Kidney (tissue), 22 donors: ENCODE measurements around the gene PVALB. TPM values are rescaled to one million over a fixed set of nuclear protein-coding genes. Genes with fewer than 3 reads are reported as not detected.

ENCODE experiments used
- DNase-seq, 5 donors: peaks; one replicate each; pipeline ENCODE4 v3.0.0-alpha.2; 2013 to 2020
- FAIRE-seq: peaks from 2 replicates; lab custom pipeline; 2012; peaks lifted over from hg19 to GRCh38; lab: Jason Lieb, UNC
- H3K27ac ChIP-seq, 2 donors: one replicate each; pipeline ENCODE4 v1.7.0; 2013; ENCODE audit warnings: low read depth in 2 of 2, low read length in 2 of 2, inconsistent platforms in 1 of 2
- H3K27me3 ChIP-seq: one replicate; pipeline ENCODE4 v1.7.1; 2013; ENCODE audit warnings: low read length, inconsistent platforms; ENCODE audit not compliant: control insufficient read depth, insufficient read depth
- H3K36me3 ChIP-seq, 3 donors: one replicate each; pipeline versions ENCODE4 v1.7.0 to v1.7.1; 2013; ENCODE audit warnings: low read length in 3 of 3, control low read depth in 1 of 3, inconsistent platforms in 1 of 3; ENCODE audit not compliant: insufficient read depth in 3 of 3, control insufficient read depth in 2 of 3
- H3K4me1 ChIP-seq, 3 donors: one replicate each; pipeline versions ENCODE4 v1.7.0 to v1.7.1; 2013; ENCODE audit warnings: low read length in 3 of 3, inconsistent platforms in 1 of 3, low read depth in 1 of 3; ENCODE audit not compliant: control insufficient read depth in 2 of 3, insufficient read depth in 2 of 3
- H3K4me3 ChIP-seq, 3 donors: one replicate each; pipeline versions ENCODE4 v1.7.0 to v1.8.1; 2013; ENCODE audit warnings: low read length in 3 of 3, control low read depth in 1 of 3, inconsistent platforms in 1 of 3
- H3K9ac ChIP-seq, 3 donors: one replicate each; pipeline versions ENCODE4 v1.7.0 to v1.7.1; 2013; ENCODE audit warnings: low read length in 3 of 3, control low read depth in 1 of 3, inconsistent platforms in 1 of 3
- H3K9me3 ChIP-seq, 3 donors: one replicate each; pipeline versions ENCODE4 v1.7.0 to v1.7.1; 2013; ENCODE audit warnings: low read length in 3 of 3, control low read depth in 1 of 3, inconsistent platforms in 1 of 3; ENCODE audit not compliant: control insufficient read depth in 2 of 3, insufficient read depth in 1 of 3
- intact Hi-C: fragments of 100-400 bp; cut with DNase I; formaldehyde crosslinking; loops from one replicate; pipeline ENCODE4 v1.11.1; 2022
- long read RNA-seq, 10 donors: library from polyadenylated mRNA in 1 of 10; unstranded in 1 of 10; transcript quantifications; one replicate each; pipeline ENCODE4 v2.0.0 and lab custom pipeline, GENCODE V29; 2021 to 2026
- polyA plus RNA-seq: library from polyadenylated mRNA; stranded (reverse); fragments of 350-450 nt; fragmentation: Illumina TruSeq; extraction: RNeasy Lipid Tissue Mini Kit (QIAGEN cat#74804); gene quantifications from one replicate; pipeline ENCODE4 v1.2.3, GENCODE V29; 2014; ENCODE audit warnings: low read depth, low replicate concordance; ENCODE audit not compliant: insufficient read depth
- total RNA-seq: library from RNA; stranded (reverse); fragmentation: NEBNext Ultra II Directional; extraction: Animal tissue kit (Norgen Biotek cat#: 25700); gene quantifications from one replicate; pipeline ENCODE4 v1.2.1, GENCODE V29; 2021
- TF ChIP-seq, protein P1 (sequence below): IDR thresholded peaks from 3 replicates; pipeline ENCODE4 v1.5.1; 2012; ENCODE audit warnings: mild to moderate bottlenecking, moderate library complexity, borderline replicate concordance; ENCODE audit not compliant: insufficient read depth; ENCODE audit errors: extremely low read depth
- donor health status: control.
- donor health status: control.
- donor health status: control.
- donor health status: control.
- donor health status: control.
- donor health status: DM: yes; HTN: yes; CAD: no.
- donor health status: Normal renal cell carcinoma (clear cell type).

PVALB gene, protein sequence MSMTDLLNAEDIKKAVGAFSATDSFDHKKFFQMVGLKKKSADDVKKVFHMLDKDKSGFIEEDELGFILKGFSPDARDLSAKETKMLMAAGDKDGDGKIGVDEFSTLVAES
- total RNA-seq (2.1 TPM), polyA plus RNA-seq (400 TPM)
- long read RNA-seq, donor 1 = 0 reads
- long read RNA-seq, donor 2, transcript PVALB-204 (4 exons, 569 nt) = major isoform, 6 of 8 reads
- long read RNA-seq, donor 2, partial matches to known transcripts = 0 of 8 reads
- long read RNA-seq, donor 2, other reads (novel, unspliced or antisense) = 0 of 8 reads
- long read RNA-seq, donor 3, transcript PVALB-204 (4 exons, 569 nt) = major isoform, 9 of 21 reads
- long read RNA-seq, donor 3, partial matches to known transcripts = 12 of 21 reads
- long read RNA-seq, donor 3, other reads (novel, unspliced or antisense) = 0 of 21 reads
- long read RNA-seq, donor 4, partial matches to known transcripts = 5 of 7 reads
- long read RNA-seq, donor 4, other reads (novel, unspliced or antisense) = 0 of 7 reads
- long read RNA-seq, donor 5 = 0 reads
- long read RNA-seq, donor 6, transcript PVALB-204 (4 exons, 569 nt) = major isoform, 18 of 34 reads
- long read RNA-seq, donor 6, partial matches to known transcripts = 14 of 34 reads
- long read RNA-seq, donor 6, other reads (novel, unspliced or antisense) = 0 of 34 reads
- long read RNA-seq, donor 7, partial matches to known transcripts = 0 of 1 reads
- long read RNA-seq, donor 7, other reads (novel, unspliced or antisense) = 0 of 1 reads
- long read RNA-seq, donor 8, transcript PVALB-204 (4 exons, 569 nt) = major isoform, 7 of 7 reads
- long read RNA-seq, donor 8, partial matches to known transcripts = 0 of 7 reads
- long read RNA-seq, donor 8, other reads (novel, unspliced or antisense) = 0 of 7 reads
- long read RNA-seq, donor 9, partial matches to known transcripts = 0 of 3 reads
- long read RNA-seq, donor 9, other reads (novel, unspliced or antisense) = 0 of 3 reads
- long read RNA-seq, donor 10, partial matches to known transcripts = 0 of 2 reads
- long read RNA-seq, donor 10, other reads (novel, unspliced or antisense) = 0 of 2 reads

- Histone ChIP-seq H3K9ac (peak within 1 kb of the TSS in 1 of 3 donors; percentile 51), H3K27me3 (peaks cover 15% of the 10 kb centered on the region), H3K27ac (peak within 1 kb of the TSS; percentile 67 to 79), H3K36me3 (no peaks in the 10 kb centered on the region), H3K4me1 (peaks cover 0 to 9% (median 0%) of the 10 kb centered on the region in 3 donors), H3K4me3 (peak within 1 kb of the TSS; percentile 18 to 48 (median 41)), H3K9me3 (no peaks in the 10 kb centered on the region)
- TF ChIP-seq, protein P1, sequence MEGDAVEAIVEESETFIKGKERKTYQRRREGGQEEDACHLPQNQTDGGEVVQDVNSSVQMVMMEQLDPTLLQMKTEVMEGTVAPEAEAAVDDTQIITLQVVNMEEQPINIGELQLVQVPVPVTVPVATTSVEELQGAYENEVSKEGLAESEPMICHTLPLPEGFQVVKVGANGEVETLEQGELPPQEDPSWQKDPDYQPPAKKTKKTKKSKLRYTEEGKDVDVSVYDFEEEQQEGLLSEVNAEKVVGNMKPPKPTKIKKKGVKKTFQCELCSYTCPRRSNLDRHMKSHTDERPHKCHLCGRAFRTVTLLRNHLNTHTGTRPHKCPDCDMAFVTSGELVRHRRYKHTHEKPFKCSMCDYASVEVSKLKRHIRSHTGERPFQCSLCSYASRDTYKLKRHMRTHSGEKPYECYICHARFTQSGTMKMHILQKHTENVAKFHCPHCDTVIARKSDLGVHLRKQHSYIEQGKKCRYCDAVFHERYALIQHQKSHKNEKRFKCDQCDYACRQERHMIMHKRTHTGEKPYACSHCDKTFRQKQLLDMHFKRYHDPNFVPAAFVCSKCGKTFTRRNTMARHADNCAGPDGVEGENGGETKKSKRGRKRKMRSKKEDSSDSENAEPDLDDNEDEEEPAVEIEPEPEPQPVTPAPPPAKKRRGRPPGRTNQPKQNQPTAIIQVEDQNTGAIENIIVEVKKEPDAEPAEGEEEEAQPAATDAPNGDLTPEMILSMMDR = no peak
- intact Hi-C loops = no loop called here
- DNase-seq = peak in 4 of 5 donors; percentile 60 to 82 (median 71)
- no peak for FAIRE-seq
These were observed at the start of gene PVALB for GRCh38 chr22:36816636-36817524. Gene PVALB, minus strand, starts transcription at chr22:36817035. Its CDS starts 30 bp downstream, at chr22:36817005.

- no peak overlapping the region for H3K9ac ChIP-seq
- FAIRE-seq (no peak), DNase-seq (peak in 3 of 5 donors; percentile 48 to 65 (median 56))
- no peaks in the 10 kb centered on the region for H3K9me3 ChIP-seq
- TF ChIP-seq, protein P1 = no peak
- no peaks in the 10 kb centered on the region for H3K27me3 ChIP-seq
- no peaks in the 10 kb centered on the region for H3K4me1 ChIP-seq
- intact Hi-C loops = no loop called here
- H3K36me3 ChIP-seq = no peaks in the 10 kb centered on the region
- no peak overlapping the region for H3K27ac ChIP-seq
- no peak overlapping the region for H3K4me3 ChIP-seq
These were observed 48.5 kb upstream of the PVALB start for GRCh38 chr22:36865346-36865745.

DNA sequence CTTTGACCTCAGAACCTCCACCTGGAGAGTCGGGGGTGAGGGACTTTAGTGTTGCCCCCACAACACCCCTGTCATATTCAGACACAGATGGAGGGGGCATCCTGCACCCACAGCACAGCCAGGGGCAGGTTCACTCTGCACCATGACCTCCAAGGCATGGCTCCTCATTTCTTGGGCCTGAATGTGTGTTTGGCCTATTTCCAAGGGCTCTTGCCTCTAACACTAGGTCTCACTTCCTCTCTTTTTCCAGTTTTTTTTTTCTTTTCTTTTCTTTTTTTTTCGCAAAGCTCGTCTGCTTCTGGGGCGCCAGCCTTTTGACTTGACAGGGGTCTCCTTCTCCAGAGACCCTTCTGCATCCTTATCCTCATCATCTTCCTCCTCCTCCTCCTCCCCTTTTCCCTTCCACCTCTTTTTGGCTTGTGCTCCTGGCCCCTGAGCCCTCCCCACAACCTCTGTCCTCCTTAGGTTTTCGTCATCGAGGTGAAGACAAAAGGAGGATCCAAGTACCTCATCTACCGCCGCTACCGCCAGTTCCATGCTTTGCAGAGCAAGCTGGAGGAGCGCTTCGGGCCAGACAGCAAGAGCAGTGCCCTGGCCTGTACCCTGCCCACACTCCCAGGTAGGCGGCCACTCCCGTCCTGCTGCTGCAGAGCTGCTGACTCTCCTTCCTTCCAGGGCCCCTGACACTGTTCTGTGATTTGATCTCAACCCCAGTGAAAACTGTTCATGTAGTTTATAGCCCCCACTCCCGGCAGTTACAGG, 47.8 kb upstream of the PVALB start:
- Histone ChIP-seq H3K27me3 (no peaks in the 10 kb centered on the region), H3K36me3 (no peaks in the 10 kb centered on the region), H3K4me3 (no peak overlapping the region), H3K4me1 (no peaks in the 10 kb centered on the region), H3K9me3 (no peaks in the 10 kb centered on the region), H3K9ac (no peak overlapping the region), H3K27ac (no peak overlapping the region)
- no peak for FAIRE-seq
- TF ChIP-seq, protein P1 = no peak
- intact Hi-C loops = no loop called here
- DNase-seq = no peak
